ENCODE measurements around the gene TAL2. TPM values are rescaled to one million over a fixed set of nuclear protein-coding genes. Genes with fewer than 3 reads are reported as not detected.

TAL2 gene
- polyA plus RNA-seq, 1 of the 3 experiments (the other 2 are of a cell fraction), result 0.15 TPM

DNA sequence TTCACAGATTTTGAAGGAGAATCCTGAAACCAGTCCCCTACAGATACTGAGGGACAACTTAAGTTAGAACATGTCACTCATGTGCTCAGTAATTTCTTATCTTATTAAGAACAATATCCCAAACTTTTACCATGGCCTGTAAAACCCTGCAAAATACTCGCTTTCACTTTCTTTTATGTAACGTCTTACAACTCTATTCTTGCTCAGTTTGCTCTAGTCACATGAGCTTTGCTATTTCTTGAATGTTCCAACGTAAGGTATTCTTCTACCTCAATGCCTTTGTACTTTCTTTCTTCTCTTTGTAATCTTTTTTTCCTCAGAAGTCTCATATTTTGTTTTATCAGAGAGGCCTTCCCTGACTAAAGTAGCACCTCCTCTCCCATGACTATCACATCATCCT is 46.1 kb downstream of the TAL2 start:
- H2AFZ ChIP-seq (ENCODE audit: low read depth), result no peak overlapping the region
- POLR2A ChIA-PET, result no interaction called here

DNA sequence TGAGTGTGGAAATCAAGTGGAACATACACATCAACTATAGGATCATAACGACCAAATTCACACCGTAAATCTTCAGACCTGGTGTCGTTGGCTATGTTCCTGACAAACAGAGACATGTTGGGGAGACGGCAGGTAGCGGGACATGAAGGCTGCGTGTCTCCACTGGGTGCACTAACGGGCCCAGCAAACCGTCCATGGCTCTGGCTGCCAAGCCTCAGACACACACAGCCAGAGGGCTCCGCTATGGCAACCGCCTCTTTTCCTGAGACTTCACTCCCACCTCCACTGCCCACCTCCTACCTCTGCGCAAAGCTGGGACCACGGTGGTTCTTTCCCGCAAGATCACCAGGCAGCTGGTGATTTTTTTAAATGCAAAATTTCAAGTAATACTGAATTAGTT is 48.4 kb downstream of the TAL2 start:
- ChIA-PET POLR2A (no interaction called here), CTCF (no interaction called here)
- WGBS (ENCODE audit: low lambda C conversion rate), result 95% methylated on average over 13 of the region's 13 CpGs
- Histone ChIP-seq H3K4me2 (no peak overlapping the region), H3K9me3 (no peaks in the 10 kb centered on the region), H3K4me1 (ENCODE audit: control insufficient read depth in 1 of 2, insufficient read depth in 2 of 2, low read depth in 1 of 2, low read length in 1 of 2) (no peaks in the 10 kb centered on the region), H4K20me1 (ENCODE audit: insufficient read depth) (no peaks in the 10 kb centered on the region), H3K79me2 (ENCODE audit: insufficient read depth) (no peaks in the 10 kb centered on the region), H3K27ac (ENCODE audit: low read depth in 2 of 2, low read length in 1 of 2) (no peak overlapping the region), H3K9me2 (no peaks in the 10 kb centered on the region), H3K9ac (no peak overlapping the region), H3K27me3 (ENCODE audit: insufficient read depth) (no peaks in the 10 kb centered on the region), H3F3A (replicated peaks; ENCODE audit: insufficient read depth) (no peaks in the 10 kb centered on the region), H2AFZ (ENCODE audit: low read depth) (no peak overlapping the region), H3K36me3 (replicated peaks in 1 of 2; ENCODE audit: control insufficient read depth in 1 of 2, insufficient read depth in 2 of 2, low read length in 1 of 2) (peaks cover 2 to 3% of the 10 kb centered on the region in 2 experiments), H3K4me3 (ENCODE audit: low read depth in 2 of 2, low read length in 1 of 2) (no peak overlapping the region)
- TF ChIP-seq, protein P1, sequence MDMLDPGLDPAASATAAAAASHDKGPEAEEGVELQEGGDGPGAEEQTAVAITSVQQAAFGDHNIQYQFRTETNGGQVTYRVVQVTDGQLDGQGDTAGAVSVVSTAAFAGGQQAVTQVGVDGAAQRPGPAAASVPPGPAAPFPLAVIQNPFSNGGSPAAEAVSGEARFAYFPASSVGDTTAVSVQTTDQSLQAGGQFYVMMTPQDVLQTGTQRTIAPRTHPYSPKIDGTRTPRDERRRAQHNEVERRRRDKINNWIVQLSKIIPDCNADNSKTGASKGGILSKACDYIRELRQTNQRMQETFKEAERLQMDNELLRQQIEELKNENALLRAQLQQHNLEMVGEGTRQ (IDR thresholded peaks at IDR 0.05; ENCODE audit: borderline replicate concordance, low read depth, low read length), result no peak
- no peak for TF ChIP-seq RXRA (IDR thresholded peaks at IDR 0.05; ENCODE audit: borderline replicate concordance, low read depth)
- TF ChIP-seq, protein P2, sequence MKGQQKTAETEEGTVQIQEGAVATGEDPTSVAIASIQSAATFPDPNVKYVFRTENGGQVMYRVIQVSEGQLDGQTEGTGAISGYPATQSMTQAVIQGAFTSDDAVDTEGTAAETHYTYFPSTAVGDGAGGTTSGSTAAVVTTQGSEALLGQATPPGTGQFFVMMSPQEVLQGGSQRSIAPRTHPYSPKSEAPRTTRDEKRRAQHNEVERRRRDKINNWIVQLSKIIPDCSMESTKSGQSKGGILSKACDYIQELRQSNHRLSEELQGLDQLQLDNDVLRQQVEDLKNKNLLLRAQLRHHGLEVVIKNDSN (IDR thresholded peaks at IDR 0.05; ENCODE audit: borderline replicate concordance, low read depth), result no peak
- TF ChIP-seq, protein P3, sequence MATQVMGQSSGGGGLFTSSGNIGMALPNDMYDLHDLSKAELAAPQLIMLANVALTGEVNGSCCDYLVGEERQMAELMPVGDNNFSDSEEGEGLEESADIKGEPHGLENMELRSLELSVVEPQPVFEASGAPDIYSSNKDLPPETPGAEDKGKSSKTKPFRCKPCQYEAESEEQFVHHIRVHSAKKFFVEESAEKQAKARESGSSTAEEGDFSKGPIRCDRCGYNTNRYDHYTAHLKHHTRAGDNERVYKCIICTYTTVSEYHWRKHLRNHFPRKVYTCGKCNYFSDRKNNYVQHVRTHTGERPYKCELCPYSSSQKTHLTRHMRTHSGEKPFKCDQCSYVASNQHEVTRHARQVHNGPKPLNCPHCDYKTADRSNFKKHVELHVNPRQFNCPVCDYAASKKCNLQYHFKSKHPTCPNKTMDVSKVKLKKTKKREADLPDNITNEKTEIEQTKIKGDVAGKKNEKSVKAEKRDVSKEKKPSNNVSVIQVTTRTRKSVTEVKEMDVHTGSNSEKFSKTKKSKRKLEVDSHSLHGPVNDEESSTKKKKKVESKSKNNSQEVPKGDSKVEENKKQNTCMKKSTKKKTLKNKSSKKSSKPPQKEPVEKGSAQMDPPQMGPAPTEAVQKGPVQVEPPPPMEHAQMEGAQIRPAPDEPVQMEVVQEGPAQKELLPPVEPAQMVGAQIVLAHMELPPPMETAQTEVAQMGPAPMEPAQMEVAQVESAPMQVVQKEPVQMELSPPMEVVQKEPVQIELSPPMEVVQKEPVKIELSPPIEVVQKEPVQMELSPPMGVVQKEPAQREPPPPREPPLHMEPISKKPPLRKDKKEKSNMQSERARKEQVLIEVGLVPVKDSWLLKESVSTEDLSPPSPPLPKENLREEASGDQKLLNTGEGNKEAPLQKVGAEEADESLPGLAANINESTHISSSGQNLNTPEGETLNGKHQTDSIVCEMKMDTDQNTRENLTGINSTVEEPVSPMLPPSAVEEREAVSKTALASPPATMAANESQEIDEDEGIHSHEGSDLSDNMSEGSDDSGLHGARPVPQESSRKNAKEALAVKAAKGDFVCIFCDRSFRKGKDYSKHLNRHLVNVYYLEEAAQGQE (IDR thresholded peaks at IDR 0.05; ENCODE audit: low read depth, low read length), result no peak
- TF ChIP-seq FOXJ3 (CRISPR knock-in tag; IDR thresholded peaks at IDR 0.05), result no peak
- no peak for TF ChIP-seq EZH2phosphoT487 (IDR thresholded peaks at IDR 0.05; ENCODE audit: borderline replicate concordance, low read depth)
- TF ChIP-seq YY1 (IDR thresholded peaks at IDR 0.05; ENCODE audit: low read depth), result no peak
- no peak for TF ChIP-seq TEAD4 (IDR thresholded peaks at IDR 0.05; ENCODE audit: borderline replicate concordance, insufficient read depth)
- TF ChIP-seq ELF1 (IDR thresholded peaks at IDR 0.05), result no peak
- DNase-seq, result no peak

More for the DNA sequence above, 46.1 kb downstream of the TAL2 start:
- Histone ChIP-seq H3K36me3 (replicated peaks in 1 of 2; ENCODE audit: control insufficient read depth in 1 of 2, insufficient read depth in 2 of 2, low read length in 1 of 2) (peaks cover 2 to 3% of the 10 kb centered on the region in 2 experiments), H3K4me2 (no peak overlapping the region), H3K9me2 (no peaks in the 10 kb centered on the region), H3K27ac (ENCODE audit: low read depth in 2 of 2, low read length in 1 of 2) (no peak overlapping the region), H4K20me1 (ENCODE audit: insufficient read depth) (no peaks in the 10 kb centered on the region), H3K9ac (no peak overlapping the region), H3K79me2 (ENCODE audit: insufficient read depth) (no peaks in the 10 kb centered on the region), H3K4me1 (ENCODE audit: control insufficient read depth in 1 of 2, insufficient read depth in 2 of 2, low read depth in 1 of 2, low read length in 1 of 2) (no peaks in the 10 kb centered on the region), H3K4me3 (ENCODE audit: low read depth in 2 of 2, low read length in 1 of 2) (no peak overlapping the region), H3F3A (replicated peaks; ENCODE audit: insufficient read depth) (no peaks in the 10 kb centered on the region), H3K27me3 (ENCODE audit: insufficient read depth) (no peaks in the 10 kb centered on the region), H3K9me3 (no peaks in the 10 kb centered on the region)
- WGBS (ENCODE audit: low lambda C conversion rate), result 86% methylated on average over 3 of the region's 3 CpGs
- CTCF ChIA-PET, result interaction anchor here (1.6 kb wide), 1 partner anchor 10 kb away, joined by 6 read pairs; no protein-coding TSS in a partner anchor
- no peak for DNase-seq
- TF ChIP-seq EP300 (IDR thresholded peaks at IDR 0.05; ENCODE audit: borderline replicate concordance in 1 of 2, low read depth in 1 of 2, low read length in 1 of 2) (no peak), EZH2phosphoT487 (IDR thresholded peaks at IDR 0.05; ENCODE audit: borderline replicate concordance, low read depth) (no peak)
